SK-N-SH (cell line): ENCODE data around the gene PLD4.

Source experiments
- EZH2phosphoT487 ChIP-seq: fragments of 200-600 bp; sonication (generic); IDR thresholded peaks from 2 replicates; pipeline ENCODE4 v1.6.1; 2017; ENCODE audit warnings: low read depth, mixed run types, mild to moderate bottlenecking, antibody characterized with exemption, moderate library complexity, borderline replicate concordance
- POLR2AphosphoS5 ChIP-seq: IDR thresholded peaks from 2 replicates; pipeline ENCODE4 v1.6.1; 2012; ENCODE audit warnings: low read depth, low read length

GRCh38 chr14:104930526-104931303 is 6.0 kb downstream of the PLD4 start:
- no peak for TF ChIP-seq POLR2AphosphoS5
- no peak for TF ChIP-seq EZH2phosphoT487
